ENCODE results near the gene CFAP46.

The CFAP46 gene

GRCh38 chr10:132916956-132917666, 25.3 kb downstream of the CFAP46 start:
- H3K4me1 ChIP-seq (ENCODE audit: control insufficient read depth, insufficient read depth, low read length): no peaks in the 10 kb centered on the region
- no peaks in the 10 kb centered on the region for H3K36me3 ChIP-seq (ENCODE audit: control insufficient read depth in 2 of 2, insufficient read depth in 2 of 2, low read length in 2 of 2)
- H3K9me3 ChIP-seq (ENCODE audit: control insufficient read depth in 2 of 2, low read length in 2 of 2): no peaks in the 10 kb centered on the region
- peaks cover 0 to 5% of the 10 kb centered on the region in 2 donors for H3K27me3 ChIP-seq (ENCODE audit: control insufficient read depth in 1 of 2, insufficient read depth in 2 of 2, low read length in 2 of 2)
- H3K27ac ChIP-seq (ENCODE audit: low read length): no peak overlapping the region
- no peak overlapping the region for H3K4me3 ChIP-seq (ENCODE audit: low read length in 2 of 2)
- no peak overlapping the region for H3K9ac ChIP-seq (ENCODE audit: low read length in 2 of 2)

GRCh38 chr10:132916421-132916841, 25.9 kb downstream of the CFAP46 start:
- H3K9ac ChIP-seq (ENCODE audit: low read length in 2 of 2): no peak overlapping the region
- H3K36me3 ChIP-seq (ENCODE audit: control insufficient read depth in 2 of 2, insufficient read depth in 2 of 2, low read length in 2 of 2): no peaks in the 10 kb centered on the region
- no peak overlapping the region for H3K27ac ChIP-seq (ENCODE audit: low read length)
- H3K4me3 ChIP-seq (ENCODE audit: low read length in 2 of 2): no peak overlapping the region
- H3K9me3 ChIP-seq (ENCODE audit: control insufficient read depth in 2 of 2, low read length in 2 of 2): no peaks in the 10 kb centered on the region
- H3K27me3 ChIP-seq (ENCODE audit: control insufficient read depth in 1 of 2, insufficient read depth in 2 of 2, low read length in 2 of 2): peaks cover 0 to 3% of the 10 kb centered on the region in 2 donors
- no peaks in the 10 kb centered on the region for H3K4me1 ChIP-seq (ENCODE audit: control insufficient read depth, insufficient read depth, low read length)

GRCh38 chr10:132915411-132915810, 27.0 kb downstream of the CFAP46 start:
- H3K9ac ChIP-seq (ENCODE audit: low read length in 2 of 2): no peak overlapping the region
- H3K36me3 ChIP-seq (ENCODE audit: control insufficient read depth in 2 of 2, insufficient read depth in 2 of 2, low read length in 2 of 2): no peaks in the 10 kb centered on the region
- H3K4me3 ChIP-seq (ENCODE audit: low read length in 2 of 2): no peak overlapping the region
- H3K4me1 ChIP-seq (ENCODE audit: control insufficient read depth, insufficient read depth, low read length): no peaks in the 10 kb centered on the region
- no peak overlapping the region for H3K27ac ChIP-seq (ENCODE audit: low read length)
- H3K27me3 ChIP-seq (ENCODE audit: control insufficient read depth in 1 of 2, insufficient read depth in 2 of 2, low read length in 2 of 2): no peaks in the 10 kb centered on the region
- no peaks in the 10 kb centered on the region for H3K9me3 ChIP-seq (ENCODE audit: control insufficient read depth in 2 of 2, low read length in 2 of 2)

GRCh38 chr10:132914732-132915131, 27.6 kb downstream of the CFAP46 start:
- Histone ChIP-seq H3K27me3 (ENCODE audit: control insufficient read depth in 1 of 2, insufficient read depth in 2 of 2, low read length in 2 of 2) (no peaks in the 10 kb centered on the region), H3K9me3 (ENCODE audit: control insufficient read depth in 2 of 2, low read length in 2 of 2) (no peaks in the 10 kb centered on the region), H3K4me1 (ENCODE audit: control insufficient read depth, insufficient read depth, low read length) (no peaks in the 10 kb centered on the region), H3K36me3 (ENCODE audit: control insufficient read depth in 2 of 2, insufficient read depth in 2 of 2, low read length in 2 of 2) (no peaks in the 10 kb centered on the region), H3K27ac (ENCODE audit: low read length) (no peak overlapping the region), H3K4me3 (ENCODE audit: low read length in 2 of 2) (no peak overlapping the region), H3K9ac (ENCODE audit: low read length in 2 of 2) (no peak overlapping the region)

GRCh38 chr10:132913559-132914115, 28.7 kb downstream of the CFAP46 start:
- Histone ChIP-seq H3K4me1 (ENCODE audit: control insufficient read depth, insufficient read depth, low read length) (no peaks in the 10 kb centered on the region), H3K27me3 (ENCODE audit: control insufficient read depth in 1 of 2, insufficient read depth in 2 of 2, low read length in 2 of 2) (no peaks in the 10 kb centered on the region), H3K4me3 (ENCODE audit: low read length in 2 of 2) (no peak overlapping the region), H3K27ac (ENCODE audit: low read length) (no peak overlapping the region), H3K9ac (ENCODE audit: low read length in 2 of 2) (no peak overlapping the region), H3K9me3 (ENCODE audit: control insufficient read depth in 2 of 2, low read length in 2 of 2) (no peaks in the 10 kb centered on the region), H3K36me3 (ENCODE audit: control insufficient read depth in 2 of 2, insufficient read depth in 2 of 2, low read length in 2 of 2) (no peaks in the 10 kb centered on the region)

- Histone ChIP-seq H3K27ac (ENCODE audit: low read length) (no peak overlapping the region), H3K27me3 (ENCODE audit: control insufficient read depth in 1 of 2, insufficient read depth in 2 of 2, low read length in 2 of 2) (no peaks in the 10 kb centered on the region), H3K4me1 (ENCODE audit: control insufficient read depth, insufficient read depth, low read length) (no peaks in the 10 kb centered on the region), H3K4me3 (ENCODE audit: low read length in 2 of 2) (no peak overlapping the region), H3K36me3 (ENCODE audit: control insufficient read depth in 2 of 2, insufficient read depth in 2 of 2, low read length in 2 of 2) (no peaks in the 10 kb centered on the region), H3K9me3 (ENCODE audit: control insufficient read depth in 2 of 2, low read length in 2 of 2) (no peaks in the 10 kb centered on the region), H3K9ac (ENCODE audit: low read length in 2 of 2) (no peak overlapping the region)
Measured at GRCh38 chr10:132912713-132913558, 29.4 kb downstream of the CFAP46 start.

- no peak overlapping the region for H3K4me3 ChIP-seq (ENCODE audit: low read length in 2 of 2)
- no peaks in the 10 kb centered on the region for H3K4me1 ChIP-seq (ENCODE audit: control insufficient read depth, insufficient read depth, low read length)
- H3K9me3 ChIP-seq (ENCODE audit: control insufficient read depth in 2 of 2, low read length in 2 of 2): no peaks in the 10 kb centered on the region
- H3K27ac ChIP-seq (ENCODE audit: low read length): no peak overlapping the region
- no peak overlapping the region for H3K9ac ChIP-seq (ENCODE audit: low read length in 2 of 2)
- no peaks in the 10 kb centered on the region for H3K36me3 ChIP-seq (ENCODE audit: control insufficient read depth in 2 of 2, insufficient read depth in 2 of 2, low read length in 2 of 2)
- no peaks in the 10 kb centered on the region for H3K27me3 ChIP-seq (ENCODE audit: control insufficient read depth in 1 of 2, insufficient read depth in 2 of 2, low read length in 2 of 2)
Measured at GRCh38 chr10:132912225-132912712, 30.1 kb downstream of the CFAP46 start.

- no peaks in the 10 kb centered on the region for H3K36me3 ChIP-seq (ENCODE audit: control insufficient read depth in 2 of 2, insufficient read depth in 2 of 2, low read length in 2 of 2)
- H3K27me3 ChIP-seq (ENCODE audit: control insufficient read depth in 1 of 2, insufficient read depth in 2 of 2, low read length in 2 of 2): no peaks in the 10 kb centered on the region
- H3K9me3 ChIP-seq (ENCODE audit: control insufficient read depth in 2 of 2, low read length in 2 of 2): no peaks in the 10 kb centered on the region
- H3K9ac ChIP-seq (ENCODE audit: low read length in 2 of 2): no peak overlapping the region
- H3K4me3 ChIP-seq (ENCODE audit: low read length in 2 of 2): no peak overlapping the region
- no peak overlapping the region for H3K27ac ChIP-seq (ENCODE audit: low read length)
- H3K4me1 ChIP-seq (ENCODE audit: control insufficient read depth, insufficient read depth, low read length): no peaks in the 10 kb centered on the region
Measured at GRCh38 chr10:132911786-132912097, 30.6 kb downstream of the CFAP46 start.

- Histone ChIP-seq H3K4me3 (ENCODE audit: low read length in 2 of 2) (no peak overlapping the region), H3K27ac (ENCODE audit: low read length) (no peak overlapping the region), H3K9ac (ENCODE audit: low read length in 2 of 2) (no peak overlapping the region), H3K27me3 (ENCODE audit: control insufficient read depth in 1 of 2, insufficient read depth in 2 of 2, low read length in 2 of 2) (no peaks in the 10 kb centered on the region), H3K36me3 (ENCODE audit: control insufficient read depth in 2 of 2, insufficient read depth in 2 of 2, low read length in 2 of 2) (no peaks in the 10 kb centered on the region), H3K9me3 (ENCODE audit: control insufficient read depth in 2 of 2, low read length in 2 of 2) (no peaks in the 10 kb centered on the region), H3K4me1 (ENCODE audit: control insufficient read depth, insufficient read depth, low read length) (no peaks in the 10 kb centered on the region)
Measured at GRCh38 chr10:132910901-132911785, 31.2 kb downstream of the CFAP46 start.

GRCh38 chr10:132910186-132910880, 32.0 kb downstream of the CFAP46 start:
- no peaks in the 10 kb centered on the region for H3K36me3 ChIP-seq (ENCODE audit: control insufficient read depth in 2 of 2, insufficient read depth in 2 of 2, low read length in 2 of 2)
- H3K27ac ChIP-seq (ENCODE audit: low read length): no peak overlapping the region
- H3K27me3 ChIP-seq (ENCODE audit: control insufficient read depth in 1 of 2, insufficient read depth in 2 of 2, low read length in 2 of 2): no peaks in the 10 kb centered on the region
- peaks cover 2 to 6% of the 10 kb centered on the region in 2 donors for H3K9me3 ChIP-seq (ENCODE audit: control insufficient read depth in 2 of 2, low read length in 2 of 2)
- H3K4me1 ChIP-seq (ENCODE audit: control insufficient read depth, insufficient read depth, low read length): no peaks in the 10 kb centered on the region
- no peak overlapping the region for H3K4me3 ChIP-seq (ENCODE audit: low read length in 2 of 2)
- no peak overlapping the region for H3K9ac ChIP-seq (ENCODE audit: low read length in 2 of 2)
